Karpas-422 (cell line): ENCODE data around the gene MTHFR. TPM values are rescaled to one million over a fixed set of nuclear protein-coding genes. Genes with fewer than 3 reads are reported as not detected.

Source experiments
- DNase-seq: peaks from one replicate; pipeline ENCODE4 v3.0.0-alpha.2; 2015
- H2AFZ ChIP-seq: fragments of 200-600 bp; sonication (generic); 2 replicates; pipeline ENCODE4 v1.6.1; 2014; ENCODE audit warnings: antibody characterized with exemption, low read length, mixed read lengths
- H3K27ac ChIP-seq: fragments of 200-600 bp; sonication (generic); 2 replicates; pipeline ENCODE4 v1.5.1; 2014; ENCODE audit warnings: mild to moderate bottlenecking, low read length, moderate library complexity
- H3K27me3 ChIP-seq: fragments of 200-600 bp; sonication (generic); 2 replicates; pipeline ENCODE4 v1.6.1; 2014; ENCODE audit warnings: low read length, mixed read lengths
- H3K36me3 ChIP-seq: fragments of 200-600 bp; sonication (generic); 2 replicates; pipeline ENCODE4 v1.6.1; 2014; ENCODE audit warnings: low read length, mixed read lengths; ENCODE audit not compliant: insufficient read depth
- H3K4me1 ChIP-seq: fragments of 200-600 bp; sonication (generic); 2 replicates; pipeline ENCODE4 v1.6.1; 2014; ENCODE audit warnings: mild to moderate bottlenecking, low read length, mixed read lengths
- H3K4me2 ChIP-seq: fragments of 200-600 bp; sonication (generic); 2 replicates; pipeline ENCODE4 v1.6.1; 2014; ENCODE audit warnings: low read length, low read depth, mild to moderate bottlenecking; ENCODE audit not compliant: poor library complexity, severe bottlenecking
- H3K4me3 ChIP-seq: fragments of 200-600 bp; sonication (generic); 2 replicates; pipeline ENCODE4 v1.5.1; 2014; ENCODE audit warnings: mild to moderate bottlenecking, antibody characterized with exemption, low read length, mixed read lengths
- H3K79me2 ChIP-seq: fragments of 200-600 bp; sonication (generic); 2 replicates; pipeline ENCODE4 v1.6.1; 2014; ENCODE audit warnings: mild to moderate bottlenecking, low read length, mixed read lengths
- H3K9ac ChIP-seq: fragments of 200-600 bp; sonication (generic); 2 replicates; pipeline ENCODE4 v1.6.0; 2014; ENCODE audit warnings: low read length
- H3K9me2 ChIP-seq: fragments of 200-600 bp; sonication (generic), shearing (Covaris generic); replicated peaks from 2 replicates; pipeline ENCODE4 v1.6.0; 2014; ENCODE audit warnings: mild to moderate bottlenecking, low read length, moderate library complexity; ENCODE audit not compliant: insufficient read depth
- H3K9me3 ChIP-seq: fragments of 300-700, 200-600 bp; sonication (generic); 2 replicates; pipeline ENCODE4 v1.6.1; 2014; ENCODE audit warnings: low read length, mixed read lengths
- H4K20me1 ChIP-seq: fragments of 200-600 bp; sonication (generic); 2 replicates; pipeline ENCODE4 v1.6.1; 2014; ENCODE audit warnings: mild to moderate bottlenecking, antibody characterized with exemption, low read length, low read depth; ENCODE audit not compliant: insufficient read depth
- total RNA-seq: library from RNA; depleted of rRNA; stranded (reverse); fragments of >200 nt; shearing (Covaris generic); gene quantifications from 2 replicates; pipeline ENCODE4 v1.2.3, GENCODE V29; 2014; ENCODE audit warnings: low replicate concordance

The MTHFR gene
- total RNA-seq, 1 experiment from 2014 or later: 32.5 TPM

GRCh38 chr1:11797525-11798216, 8.1 kb downstream of the MTHFR start:
- Histone ChIP-seq H3K9ac (no peak overlapping the region), H3K36me3 (no peaks in the 10 kb centered on the region), H3K27me3 (no peaks in the 10 kb centered on the region), H3K9me3 (no peaks in the 10 kb centered on the region), H3K9me2 (no peaks in the 10 kb centered on the region), H3K79me2 (no peaks in the 10 kb centered on the region), H3K4me1 (peaks cover 4% of the 10 kb centered on the region), H3K4me3 (no peak overlapping the region), H2AFZ (no peak overlapping the region), H3K4me2 (no peak overlapping the region), H4K20me1 (no peaks in the 10 kb centered on the region), H3K27ac (no peak overlapping the region)
- no peak for DNase-seq

- no peaks in the 10 kb centered on the region for H3K27me3 ChIP-seq
- no peak overlapping the region for H3K27ac ChIP-seq
- no peak overlapping the region for H3K4me3 ChIP-seq
- H3K4me2 ChIP-seq: no peak overlapping the region
- no peak for DNase-seq
- H2AFZ ChIP-seq: no peak overlapping the region
- no peaks in the 10 kb centered on the region for H3K9me2 ChIP-seq
- no peak overlapping the region for H3K9ac ChIP-seq
- no peaks in the 10 kb centered on the region for H3K9me3 ChIP-seq
- no peaks in the 10 kb centered on the region for H4K20me1 ChIP-seq
- H3K79me2 ChIP-seq: no peaks in the 10 kb centered on the region
- H3K4me1 ChIP-seq: no peaks in the 10 kb centered on the region
- no peaks in the 10 kb centered on the region for H3K36me3 ChIP-seq
Measured at GRCh38 chr1:11796036-11796828, 9.5 kb downstream of the MTHFR start.

GRCh38 chr1:11795238-11795890, 10.4 kb downstream of the MTHFR start:
- Histone ChIP-seq H3K4me3 (no peak overlapping the region), H3K79me2 (no peaks in the 10 kb centered on the region), H3K9me3 (no peaks in the 10 kb centered on the region), H3K36me3 (no peaks in the 10 kb centered on the region), H4K20me1 (no peaks in the 10 kb centered on the region), H3K9ac (no peak overlapping the region), H2AFZ (no peak overlapping the region), H3K27ac (no peak overlapping the region), H3K4me1 (no peaks in the 10 kb centered on the region), H3K27me3 (no peaks in the 10 kb centered on the region), H3K4me2 (no peak overlapping the region), H3K9me2 (no peaks in the 10 kb centered on the region)
- DNase-seq: no peak

- H3K27ac ChIP-seq: no peak overlapping the region
- DNase-seq: no peak
- no peaks in the 10 kb centered on the region for H3K36me3 ChIP-seq
- H4K20me1 ChIP-seq: no peaks in the 10 kb centered on the region
- no peak overlapping the region for H3K9ac ChIP-seq
- no peaks in the 10 kb centered on the region for H3K4me1 ChIP-seq
- no peaks in the 10 kb centered on the region for H3K9me2 ChIP-seq
- no peaks in the 10 kb centered on the region for H3K9me3 ChIP-seq
- no peaks in the 10 kb centered on the region for H3K27me3 ChIP-seq
- no peak overlapping the region for H2AFZ ChIP-seq
- H3K4me2 ChIP-seq: no peak overlapping the region
- H3K4me3 ChIP-seq: no peak overlapping the region
- H3K79me2 ChIP-seq: no peaks in the 10 kb centered on the region
Measured at GRCh38 chr1:11794446-11795237, 11.1 kb downstream of the MTHFR start.

GRCh38 chr1:11793819-11794218, 11.9 kb downstream of the MTHFR start:
- Histone ChIP-seq H3K9ac (no peak overlapping the region), H3K36me3 (no peaks in the 10 kb centered on the region), H3K27ac (no peak overlapping the region), H3K27me3 (no peaks in the 10 kb centered on the region), H4K20me1 (no peaks in the 10 kb centered on the region), H2AFZ (no peak overlapping the region), H3K79me2 (no peaks in the 10 kb centered on the region), H3K4me2 (no peak overlapping the region), H3K9me3 (no peaks in the 10 kb centered on the region), H3K4me3 (no peak overlapping the region), H3K9me2 (no peaks in the 10 kb centered on the region), H3K4me1 (no peaks in the 10 kb centered on the region)
- DNase-seq: no peak

- no peak overlapping the region for H3K4me2 ChIP-seq
- no peaks in the 10 kb centered on the region for H3K27me3 ChIP-seq
- H3K27ac ChIP-seq: no peak overlapping the region
- H3K4me3 ChIP-seq: no peak overlapping the region
- no peaks in the 10 kb centered on the region for H3K9me3 ChIP-seq
- no peaks in the 10 kb centered on the region for H4K20me1 ChIP-seq
- H3K4me1 ChIP-seq: no peaks in the 10 kb centered on the region
- no peaks in the 10 kb centered on the region for H3K9me2 ChIP-seq
- no peak for DNase-seq
- H2AFZ ChIP-seq: no peak overlapping the region
- no peaks in the 10 kb centered on the region for H3K79me2 ChIP-seq
- H3K9ac ChIP-seq: no peak overlapping the region
- no peaks in the 10 kb centered on the region for H3K36me3 ChIP-seq
Measured at GRCh38 chr1:11792106-11792505, 13.7 kb downstream of the MTHFR start.

GRCh38 chr1:11790880-11791715, 14.7 kb downstream of the MTHFR start:
- Histone ChIP-seq H3K4me2 (no peak overlapping the region), H4K20me1 (no peaks in the 10 kb centered on the region), H3K9me2 (no peaks in the 10 kb centered on the region), H3K4me3 (no peak overlapping the region), H3K27me3 (no peaks in the 10 kb centered on the region), H2AFZ (no peak overlapping the region), H3K9ac (no peak overlapping the region), H3K9me3 (no peaks in the 10 kb centered on the region), H3K27ac (no peak overlapping the region), H3K36me3 (no peaks in the 10 kb centered on the region), H3K79me2 (no peaks in the 10 kb centered on the region), H3K4me1 (no peaks in the 10 kb centered on the region)
- DNase-seq: no peak
